Transverse colon (tissue), 4 donors: ENCODE data around the gene PTCHD1. TPM values are rescaled to one million over a fixed set of nuclear protein-coding genes. Genes with fewer than 3 reads are reported as not detected.

ENCODE experiments used
- DNase-seq: peaks from one replicate; pipeline ENCODE4 v3.0.0-alpha.2; 2019
- H3K27ac ChIP-seq, 4 donors: fragments of 200-600 bp; sonication (generic); 2 replicates each; pipeline ENCODE4 v1.5.1; 2016 to 2018; ENCODE audit warnings: inconsistent platforms in 4 of 4
- H3K27me3 ChIP-seq: fragments of 200-600 bp; sonication (generic); 2 replicates; pipeline ENCODE4 v1.5.1; 2017; ENCODE audit warnings: inconsistent platforms
- H3K36me3 ChIP-seq, 4 donors: fragments of 200-600 bp; sonication (generic); 2 replicates each; pipeline ENCODE4 v1.5.1; 2017 to 2019; ENCODE audit warnings: inconsistent platforms in 4 of 4
- H3K4me1 ChIP-seq, 4 donors: fragments of 200-600 bp; sonication (generic); 2 replicates each; pipeline ENCODE4 v1.5.1; 2017 to 2020; ENCODE audit warnings: inconsistent platforms in 4 of 4
- H3K4me3 ChIP-seq, 4 donors: fragments of 200-600 bp; sonication (generic); 1 replicate in 1 of 4; 2 replicates in 3 of 4; pipeline versions ENCODE4 v1.5.1 to v1.6.1; 2017 to 2019; ENCODE audit warnings: inconsistent platforms in 4 of 4
- H3K9me3 ChIP-seq, 2 donors: fragments of 200-600 bp; sonication (generic); 2 replicates each; pipeline ENCODE4 v1.5.1; 2017 to 2019; ENCODE audit warnings: inconsistent platforms in 2 of 2
- EP300 ChIP-seq: sonication (generic); formaldehyde crosslinking; IDR thresholded peaks from one replicate; pipeline ENCODE4 v1.6.1; 2017; ENCODE audit warnings: antibody characterized with exemption, low read depth
- POLR2A ChIP-seq: fragments of 450-650 bp; IDR thresholded peaks from one replicate; pipeline ENCODE4 v1.6.1; 2016; ENCODE audit warnings: antibody characterized with exemption, mild to moderate bottlenecking, moderate library complexity
- POLR2AphosphoS5 ChIP-seq, 3 donors: sonication (generic); formaldehyde crosslinking; IDR thresholded peaks; one replicate each; pipeline ENCODE4 v1.6.1; 2016; ENCODE audit warnings: antibody characterized with exemption in 3 of 3
- WGBS, 2 donors: methylation state at CpG; one replicate each; pipeline ENCODE4 v1.1.5; 2018; ENCODE audit warnings: low coverage in 1 of 2; 5-methylcytosine and 5-hydroxymethylcytosine counted together
- in situ Hi-C, 4 donors: fragments of 200-750 bp; cut with MboI; loops; one replicate each; pipeline versions ENCODE4 v1.15.0 to v1.15.1; 2017; ENCODE audit warnings: low sequenced_read_pairs in 3 of 4, low pct_ligation_motif_present in 1 of 4, low pct_unique_long_range_greater_than_20kb in 1 of 4
- intact Hi-C: fragments of 100-400 bp; cut with DNase I; formaldehyde crosslinking; loops from one replicate; pipeline ENCODE4 v1.15.1; 2023; ENCODE audit warnings: low total_unique reads
- total RNA-seq, 4 donors: library from RNA; depleted of rRNA; stranded (reverse); fragments of >200 nt; gene quantifications; one replicate each; pipeline ENCODE4 v1.1.0, GENCODE V29; 2016
- TF ChIP-seq, protein P1 (sequence below), 5 experiments: fragments of 200-600 bp in 3 of 5; fragments of 450-650 bp in 2 of 5; sonication (generic) in 3 of 5; IDR thresholded peaks; 1 replicate in 2 of 5; 2 replicates in 3 of 5; pipeline ENCODE4 v1.5.1; 2016 to 2017; ENCODE audit warnings: antibody characterized with exemption in 5 of 5, inconsistent platforms in 3 of 5, mild to moderate bottlenecking in 2 of 5, moderate library complexity in 1 of 5

Gene PTCHD1
- total RNA-seq, 4 donors from 2014 or later = 0.40 to 3.4 (median 1.7) TPM

DNA sequence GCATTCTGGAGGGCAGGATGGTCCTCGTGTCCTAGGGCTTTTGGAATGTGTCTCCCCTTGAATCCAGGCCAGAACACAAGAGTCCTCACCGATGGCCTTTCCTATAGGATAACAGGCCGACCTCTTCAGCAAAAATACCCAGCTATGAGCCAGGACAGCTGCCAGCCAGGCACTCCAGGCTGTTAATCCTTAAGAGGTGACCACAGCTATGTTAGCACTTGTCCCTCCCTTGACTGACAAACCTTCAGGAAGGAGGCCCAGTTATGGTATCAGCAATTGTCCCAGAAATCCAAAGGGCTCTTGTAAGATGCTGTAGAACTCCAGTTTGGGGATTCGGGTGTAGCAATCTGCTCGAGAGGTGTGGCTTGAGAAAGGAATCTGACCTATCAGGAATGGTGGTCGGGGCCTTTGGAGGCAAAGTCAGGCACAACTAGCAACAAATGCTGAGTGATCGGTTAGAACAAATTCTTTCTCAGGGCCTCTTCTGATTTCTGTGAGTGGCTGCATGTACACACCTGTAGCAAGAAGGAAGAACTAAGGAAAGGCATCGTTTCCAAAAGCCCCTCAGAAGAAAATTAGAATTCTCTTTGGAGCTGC, 54.6 kb downstream of the PTCHD1 start:
- TF ChIP-seq POLR2A = no peak
- no peak for TF ChIP-seq EP300
- TF ChIP-seq, protein P1, sequence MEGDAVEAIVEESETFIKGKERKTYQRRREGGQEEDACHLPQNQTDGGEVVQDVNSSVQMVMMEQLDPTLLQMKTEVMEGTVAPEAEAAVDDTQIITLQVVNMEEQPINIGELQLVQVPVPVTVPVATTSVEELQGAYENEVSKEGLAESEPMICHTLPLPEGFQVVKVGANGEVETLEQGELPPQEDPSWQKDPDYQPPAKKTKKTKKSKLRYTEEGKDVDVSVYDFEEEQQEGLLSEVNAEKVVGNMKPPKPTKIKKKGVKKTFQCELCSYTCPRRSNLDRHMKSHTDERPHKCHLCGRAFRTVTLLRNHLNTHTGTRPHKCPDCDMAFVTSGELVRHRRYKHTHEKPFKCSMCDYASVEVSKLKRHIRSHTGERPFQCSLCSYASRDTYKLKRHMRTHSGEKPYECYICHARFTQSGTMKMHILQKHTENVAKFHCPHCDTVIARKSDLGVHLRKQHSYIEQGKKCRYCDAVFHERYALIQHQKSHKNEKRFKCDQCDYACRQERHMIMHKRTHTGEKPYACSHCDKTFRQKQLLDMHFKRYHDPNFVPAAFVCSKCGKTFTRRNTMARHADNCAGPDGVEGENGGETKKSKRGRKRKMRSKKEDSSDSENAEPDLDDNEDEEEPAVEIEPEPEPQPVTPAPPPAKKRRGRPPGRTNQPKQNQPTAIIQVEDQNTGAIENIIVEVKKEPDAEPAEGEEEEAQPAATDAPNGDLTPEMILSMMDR (IDR thresholded peaks at IDR 0.05) = no peak
- TF ChIP-seq POLR2AphosphoS5 (IDR thresholded peaks at IDR 0.05) = no peak
- Histone ChIP-seq H3K4me3 (no peak overlapping the region), H3K36me3 (no peaks in the 10 kb centered on the region), H3K9me3 (no peaks in the 10 kb centered on the region), H3K27me3 (no peaks in the 10 kb centered on the region), H3K27ac (no peak overlapping the region), H3K4me1 (peaks cover 0 to 5% (median 0%) of the 10 kb centered on the region in 4 donors)
- 78% methylated on average over 8 of the region's 8 CpGs; no CpG with 5 or more reads in 1 of the 2 donors for WGBS, 2 donors
- in situ Hi-C loops (no loop called here), intact Hi-C loops (no loop called here)
- no peak for DNase-seq

DNA sequence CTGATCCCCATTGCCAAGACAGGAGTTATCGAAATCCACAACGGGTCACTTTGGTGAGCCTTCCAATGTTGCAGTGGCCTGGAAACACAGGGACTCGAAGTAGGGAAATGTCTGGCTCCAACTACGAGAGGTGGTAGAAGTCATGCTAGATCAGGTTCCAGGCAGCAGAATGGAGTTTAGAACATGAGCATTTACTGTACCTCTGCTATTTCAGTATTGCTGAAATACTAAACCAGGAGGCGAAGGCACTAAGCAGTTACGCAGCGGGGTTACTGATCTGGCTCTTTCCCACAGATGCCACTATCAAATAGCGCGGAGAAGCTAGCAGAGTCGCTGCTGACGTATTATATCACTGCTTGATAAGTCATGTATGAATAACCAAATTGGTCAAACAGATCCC, 56.3 kb downstream of the PTCHD1 start:
- no peaks in the 10 kb centered on the region for H3K27me3 ChIP-seq
- TF ChIP-seq, protein P1 (IDR thresholded peaks at IDR 0.05) = no peak
- TF ChIP-seq POLR2A (no peak), POLR2AphosphoS5 (IDR thresholded peaks at IDR 0.05) (no peak), EP300 (no peak)
- no peaks in the 10 kb centered on the region for H3K36me3 ChIP-seq
- H3K27ac ChIP-seq = no peak overlapping the region
- no peaks in the 10 kb centered on the region for H3K9me3 ChIP-seq
- intact Hi-C loops (no loop called here), in situ Hi-C loops (no loop called here)
- no peak overlapping the region for H3K4me3 ChIP-seq
- no peak for DNase-seq
- WGBS, 2 donors = 80 to 91% methylated on average over 1 to 11 of the region's 11 CpGs
- peaks cover 0 to 5% (median 0%) of the 10 kb centered on the region in 4 donors for H3K4me1 ChIP-seq

DNA sequence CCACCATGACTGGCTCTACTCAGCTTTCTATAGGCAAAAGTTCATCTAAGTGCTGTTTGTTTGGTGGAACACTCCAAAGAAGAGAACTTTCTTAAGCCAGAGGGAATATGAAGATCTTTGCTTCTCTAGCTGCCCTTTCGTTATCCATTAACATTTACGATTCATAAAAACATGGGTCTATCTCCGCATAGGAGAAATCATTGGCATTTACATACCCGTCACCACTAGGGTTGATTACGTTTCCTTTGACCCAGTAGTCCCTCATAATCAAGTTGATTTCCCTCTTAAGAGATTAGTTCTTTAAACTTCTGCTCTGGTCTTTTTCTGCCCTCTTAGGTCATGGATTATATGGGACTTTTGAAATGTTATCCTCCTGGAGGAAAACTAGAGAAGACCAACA, 57.5 kb downstream of the PTCHD1 start:
- no peaks in the 10 kb centered on the region for H3K9me3 ChIP-seq
- H3K4me3 ChIP-seq = no peak overlapping the region
- intact Hi-C loops (no loop called here), in situ Hi-C loops (no loop called here)
- WGBS, 2 donors = 37 to 52% methylated on average over 4 to 5 of the region's 5 CpGs
- DNase-seq = no peak
- TF ChIP-seq POLR2A = no peak
- peak overlapping the region in 2 of 4 donors; percentile 29 for H3K27ac ChIP-seq
- no peaks in the 10 kb centered on the region for H3K27me3 ChIP-seq
- H3K4me1 ChIP-seq = no peaks in the 10 kb centered on the region
- no peaks in the 10 kb centered on the region for H3K36me3 ChIP-seq

DNA sequence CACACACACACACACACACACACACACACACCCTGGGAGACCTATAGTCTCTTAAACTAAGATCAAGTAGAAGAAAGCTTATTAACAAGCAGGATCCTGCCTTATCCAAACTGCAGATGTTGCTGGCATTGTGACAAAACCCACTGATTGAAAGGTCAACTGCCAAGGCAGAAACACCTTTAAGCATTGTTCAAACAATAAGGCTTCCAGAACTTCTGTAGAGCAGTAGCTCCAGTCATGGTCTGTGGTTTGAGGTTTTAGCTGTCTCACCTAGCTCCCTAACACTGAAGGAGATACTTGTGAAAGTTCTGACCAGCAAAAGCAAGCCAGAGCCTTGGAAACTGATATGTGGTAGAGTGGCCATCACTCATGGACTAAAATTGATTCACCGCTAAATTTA, 59.8 kb downstream of the PTCHD1 start:
- 90% methylated on average over 1 of the region's 1 CpG; no CpG with 5 or more reads in 1 of the 2 donors for WGBS, 2 donors

More for the DNA sequence above, 59.8 kb downstream of the PTCHD1 start:
- no peak overlapping the region for H3K27ac ChIP-seq
- TF ChIP-seq EP300 = no peak
- no peak for TF ChIP-seq POLR2A
- TF ChIP-seq, protein P1 (IDR thresholded peaks at IDR 0.05) = no peak
- TF ChIP-seq POLR2AphosphoS5 (IDR thresholded peaks at IDR 0.05) = no peak
- no peak for DNase-seq
- intact Hi-C loops (no loop called here), in situ Hi-C loops (no loop called here)
- H3K4me3 ChIP-seq = no peak overlapping the region
- H3K4me1 ChIP-seq = no peaks in the 10 kb centered on the region
- no peaks in the 10 kb centered on the region for H3K9me3 ChIP-seq
- H3K27me3 ChIP-seq = no peaks in the 10 kb centered on the region
- H3K36me3 ChIP-seq = no peaks in the 10 kb centered on the region
